Inflammatory macrophage treated with lipopolysaccharide for 4 hours (primary cell): ENCODE results near the gene PPP1R16B.

ENCODE experiments used
- DNase-seq: peaks from one replicate; pipeline ENCODE4 v3.0.0-alpha.2; 2020

Gene PPP1R16B

GRCh38 chr20:38805502-38805957 lies at the start of gene PPP1R16B:
Gene PPP1R16B, plus strand, starts transcription at chr20:38805697. Its CDS starts 30,229 bp downstream, at chr20:38835926.
- DNase-seq = peak; percentile 27

GRCh38 chr20:38757145-38757775 lies 48.2 kb upstream of the PPP1R16B start:
- DNase-seq = no peak

- DNase-seq = no peak
These were observed 46.4 kb upstream of the PPP1R16B start for GRCh38 chr20:38759106-38759505.

- DNase-seq = no peak
These were observed 44.5 kb upstream of the PPP1R16B start for GRCh38 chr20:38760978-38761377.

GRCh38 chr20:38762174-38762573 lies 43.3 kb upstream of the PPP1R16B start:
- DNase-seq = no peak

- no peak for DNase-seq
These were observed 41.9 kb upstream of the PPP1R16B start for GRCh38 chr20:38763616-38764015.

GRCh38 chr20:38764567-38765318 lies 40.8 kb upstream of the PPP1R16B start:
- DNase-seq = peak; percentile 58

GRCh38 chr20:38766071-38766470 lies 39.4 kb upstream of the PPP1R16B start:
- DNase-seq = no peak

- DNase-seq = no peak
These were observed 35.9 kb upstream of the PPP1R16B start for GRCh38 chr20:38769376-38770295.

- DNase-seq = no peak
These were observed 35.0 kb upstream of the PPP1R16B start for GRCh38 chr20:38770546-38770945.

GRCh38 chr20:38770970-38771369 lies 34.5 kb upstream of the PPP1R16B start:
- DNase-seq = no peak

GRCh38 chr20:38771621-38772020 lies 33.9 kb upstream of the PPP1R16B start:
- DNase-seq = no peak

GRCh38 chr20:38774167-38774566 lies 31.3 kb upstream of the PPP1R16B start:
- no peak for DNase-seq

- DNase-seq = no peak
These were observed 29.1 kb upstream of the PPP1R16B start for GRCh38 chr20:38776363-38776762.

- DNase-seq = no peak
These were observed 26.0 kb upstream of the PPP1R16B start for GRCh38 chr20:38779247-38780097.

- no peak for DNase-seq
These were observed 23.2 kb upstream of the PPP1R16B start for GRCh38 chr20:38782275-38782674.

- no peak for DNase-seq
These were observed 17.6 kb upstream of the PPP1R16B start for GRCh38 chr20:38787870-38788269.

GRCh38 chr20:38789503-38790199 lies 15.8 kb upstream of the PPP1R16B start:
- no peak for DNase-seq

- DNase-seq = no peak
These were observed 15.1 kb upstream of the PPP1R16B start for GRCh38 chr20:38790200-38791053.

- no peak for DNase-seq
These were observed 14.2 kb upstream of the PPP1R16B start for GRCh38 chr20:38791291-38791690.

GRCh38 chr20:38791940-38792339 lies 13.6 kb upstream of the PPP1R16B start:
- no peak for DNase-seq
